IPS DF 4.7 (cell line): ENCODE measurements around the gene CTPS2.
A peak's percentile ranks its signal among the peaks of the same experiment; 100 is the strongest.
"Not testable (repeated sequence)": the region's sequence is repeated elsewhere in the genome, so short reads cannot be mapped to it uniquely, and the experiment has no call there.

Source experiments
- DNase-seq: peaks from one replicate; pipeline ENCODE4 v3.0.0-alpha.2; 2013; ENCODE audit warnings: low spot score; ENCODE audit errors: extremely low read depth

Gene CTPS2, protein sequence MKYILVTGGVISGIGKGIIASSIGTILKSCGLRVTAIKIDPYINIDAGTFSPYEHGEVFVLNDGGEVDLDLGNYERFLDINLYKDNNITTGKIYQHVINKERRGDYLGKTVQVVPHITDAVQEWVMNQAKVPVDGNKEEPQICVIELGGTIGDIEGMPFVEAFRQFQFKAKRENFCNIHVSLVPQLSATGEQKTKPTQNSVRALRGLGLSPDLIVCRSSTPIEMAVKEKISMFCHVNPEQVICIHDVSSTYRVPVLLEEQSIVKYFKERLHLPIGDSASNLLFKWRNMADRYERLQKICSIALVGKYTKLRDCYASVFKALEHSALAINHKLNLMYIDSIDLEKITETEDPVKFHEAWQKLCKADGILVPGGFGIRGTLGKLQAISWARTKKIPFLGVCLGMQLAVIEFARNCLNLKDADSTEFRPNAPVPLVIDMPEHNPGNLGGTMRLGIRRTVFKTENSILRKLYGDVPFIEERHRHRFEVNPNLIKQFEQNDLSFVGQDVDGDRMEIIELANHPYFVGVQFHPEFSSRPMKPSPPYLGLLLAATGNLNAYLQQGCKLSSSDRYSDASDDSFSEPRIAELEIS

DNA sequence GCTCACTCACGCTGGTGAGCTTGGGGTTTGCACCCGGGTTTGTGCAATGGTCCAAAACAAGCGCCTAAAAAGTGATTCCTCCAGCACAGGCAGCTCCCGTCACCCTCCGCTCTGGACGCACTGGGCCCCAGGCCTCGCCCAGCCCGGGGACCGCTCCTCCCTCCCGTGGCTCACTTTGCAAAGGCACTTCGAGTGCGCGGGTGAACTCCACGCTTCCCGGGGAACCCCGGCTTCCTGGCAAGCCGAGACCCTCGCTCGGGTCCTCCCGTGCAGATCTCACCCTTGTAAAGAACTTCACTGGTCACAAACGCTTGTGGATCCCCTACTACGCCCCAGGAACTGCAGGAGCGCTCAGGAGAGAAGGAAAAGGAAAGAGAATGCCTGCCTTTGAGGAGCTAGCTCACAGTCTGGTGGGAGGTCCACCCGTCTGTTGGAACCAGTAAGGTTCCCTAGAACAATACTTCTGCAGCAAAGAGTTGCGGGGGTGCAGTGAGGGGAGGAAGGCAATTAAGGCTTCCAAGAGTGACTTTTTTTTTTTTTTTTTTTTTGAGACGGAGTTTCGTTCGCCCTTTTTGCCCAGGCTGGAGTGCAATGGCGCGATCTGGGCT, at the start of gene CTPS2:
TSS of gene CTPS2 (minus strand) at position 122 of the 608 bp plus-strand sequence. CDS start 9,767 bp downstream, outside the sequence.
- DNase-seq: no peak

DNA sequence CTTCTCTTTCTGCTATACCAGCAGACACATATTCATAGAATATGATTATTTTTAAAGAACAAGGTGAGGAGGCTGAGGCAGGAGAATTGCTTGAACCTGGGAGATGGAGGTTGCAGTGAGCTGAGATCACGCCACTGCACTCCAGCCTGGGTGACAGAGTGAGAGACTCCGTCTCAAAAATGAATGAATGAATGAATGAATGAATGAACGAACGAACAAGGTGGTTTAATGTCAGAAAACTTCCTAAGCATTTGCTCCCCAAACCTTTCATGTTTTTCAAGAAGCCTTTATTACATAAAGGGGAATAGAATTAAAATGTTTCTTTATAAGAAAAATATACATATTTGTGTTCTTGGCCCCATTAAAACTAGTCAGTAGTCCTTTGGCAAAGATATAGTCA, 49.0 kb upstream of the CTPS2 start:
- DNase-seq: not testable (repeated sequence)

DNA sequence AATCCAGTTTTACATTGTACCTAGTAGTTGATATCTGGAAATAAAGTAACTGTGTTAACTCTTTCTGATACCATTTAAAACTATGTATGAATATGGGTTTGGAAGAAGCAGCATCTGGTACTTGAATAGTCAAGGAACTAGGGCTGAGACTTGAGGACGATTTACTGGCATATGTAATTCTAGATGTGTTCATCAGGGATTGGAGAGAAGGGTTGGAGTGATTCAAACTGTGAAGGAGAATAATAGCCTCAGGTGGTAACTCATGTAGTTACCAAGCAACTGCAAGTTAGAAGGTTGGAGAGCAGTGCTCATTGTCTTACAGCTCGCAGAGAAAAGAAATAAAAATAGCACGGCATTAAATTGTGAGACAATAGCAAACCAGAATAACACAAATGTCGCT, 44.3 kb upstream of the CTPS2 start:
- DNase-seq: no peak

DNA sequence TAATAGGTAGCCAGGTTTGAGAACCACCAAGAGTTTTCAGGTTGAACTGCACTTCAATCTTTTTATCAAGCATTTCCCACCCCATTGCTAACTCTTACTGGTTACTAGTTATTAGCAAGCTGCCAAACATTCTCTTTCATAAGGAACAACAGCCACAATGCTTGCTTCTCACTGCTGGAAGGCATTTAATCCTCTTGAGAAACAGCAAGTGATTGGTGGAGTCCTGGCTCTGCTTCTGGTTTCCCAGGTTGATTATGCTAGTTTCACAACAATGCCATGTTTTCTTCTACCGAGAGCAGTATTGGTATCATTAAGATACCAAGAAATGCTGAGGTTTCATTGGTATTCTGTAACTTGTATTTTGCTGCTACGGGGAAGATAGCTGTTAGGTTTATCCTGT, 41.5 kb upstream of the CTPS2 start:
- no peak for DNase-seq

DNA sequence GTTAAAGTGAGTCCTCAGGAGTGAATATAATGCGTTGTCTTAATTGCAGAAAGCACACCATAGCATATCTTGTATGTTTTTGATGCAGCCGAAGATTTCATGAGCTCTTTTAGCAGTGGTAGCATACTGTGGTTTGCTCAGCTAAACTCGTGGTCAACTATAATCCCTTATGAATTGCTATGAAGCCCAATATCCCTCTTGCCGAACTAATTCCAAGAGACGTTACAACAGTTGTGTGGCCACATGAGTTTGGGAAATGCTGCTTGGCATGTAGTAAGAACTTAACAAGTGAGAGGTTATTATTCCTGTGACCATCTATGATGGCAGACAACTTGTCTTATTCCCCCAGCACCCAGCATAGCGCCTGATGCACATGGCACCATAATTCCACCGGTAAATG, 37.7 kb upstream of the CTPS2 start:
- DNase-seq: no peak

DNA sequence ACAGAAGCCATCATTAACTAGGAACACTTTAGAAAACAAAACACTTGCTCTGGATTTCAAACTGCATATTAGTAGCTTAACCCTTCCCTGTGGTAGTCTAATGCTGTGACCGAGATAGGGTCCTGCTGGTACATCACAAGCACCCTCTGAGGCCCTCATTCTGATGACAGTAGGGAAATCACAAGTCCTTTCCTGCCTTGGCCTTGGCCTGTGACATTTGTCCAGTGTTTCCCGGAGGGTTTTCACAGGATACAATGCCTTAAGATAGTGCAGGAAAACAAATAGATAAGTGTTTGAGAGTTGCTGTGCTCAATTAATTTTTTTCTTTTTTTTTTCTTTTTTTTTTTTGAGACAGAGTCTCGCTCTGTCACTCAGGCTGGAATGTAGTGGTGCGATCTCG, 36.0 kb upstream of the CTPS2 start:
- no peak for DNase-seq

DNA sequence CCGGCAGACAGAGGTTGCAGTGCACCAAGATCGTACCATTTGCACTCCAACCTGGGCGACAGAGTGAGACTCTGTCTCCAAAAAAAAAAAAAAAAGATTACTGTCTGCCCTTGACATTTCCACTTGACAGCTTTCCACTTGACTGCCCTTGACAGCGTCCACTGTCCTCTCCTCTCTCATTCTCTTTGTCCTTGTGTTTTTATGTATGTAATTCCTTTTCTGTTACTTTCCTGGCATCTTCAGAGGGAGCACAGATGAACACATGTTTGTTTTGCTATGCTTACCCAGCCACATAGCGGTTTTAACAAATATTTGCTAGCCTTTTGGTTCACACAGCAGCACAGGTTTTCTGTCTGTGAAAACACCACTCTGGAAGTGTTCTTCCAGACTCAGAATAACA, 33.2 kb upstream of the CTPS2 start:
- no peak for DNase-seq

DNA sequence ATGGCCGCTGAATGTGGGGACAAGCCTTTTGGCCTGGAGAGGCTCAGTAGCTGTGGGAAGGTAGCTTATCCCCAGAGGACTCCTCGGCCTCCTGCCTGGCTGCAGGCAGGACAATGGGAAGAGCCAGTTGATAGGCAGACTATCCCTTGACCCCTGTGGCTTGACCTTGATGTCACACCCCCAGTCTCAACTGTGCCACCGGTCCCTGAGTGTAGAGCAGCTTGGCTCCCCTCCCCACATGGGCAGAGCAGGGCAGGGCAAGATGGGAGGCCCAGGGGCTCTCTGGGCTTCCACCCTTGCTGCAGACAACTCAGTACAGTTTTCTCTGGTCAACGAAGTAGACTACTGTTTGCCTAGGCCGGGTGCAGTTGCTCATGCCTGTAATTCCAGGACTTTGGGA, 32.6 kb upstream of the CTPS2 start:
- DNase-seq: no peak

DNA sequence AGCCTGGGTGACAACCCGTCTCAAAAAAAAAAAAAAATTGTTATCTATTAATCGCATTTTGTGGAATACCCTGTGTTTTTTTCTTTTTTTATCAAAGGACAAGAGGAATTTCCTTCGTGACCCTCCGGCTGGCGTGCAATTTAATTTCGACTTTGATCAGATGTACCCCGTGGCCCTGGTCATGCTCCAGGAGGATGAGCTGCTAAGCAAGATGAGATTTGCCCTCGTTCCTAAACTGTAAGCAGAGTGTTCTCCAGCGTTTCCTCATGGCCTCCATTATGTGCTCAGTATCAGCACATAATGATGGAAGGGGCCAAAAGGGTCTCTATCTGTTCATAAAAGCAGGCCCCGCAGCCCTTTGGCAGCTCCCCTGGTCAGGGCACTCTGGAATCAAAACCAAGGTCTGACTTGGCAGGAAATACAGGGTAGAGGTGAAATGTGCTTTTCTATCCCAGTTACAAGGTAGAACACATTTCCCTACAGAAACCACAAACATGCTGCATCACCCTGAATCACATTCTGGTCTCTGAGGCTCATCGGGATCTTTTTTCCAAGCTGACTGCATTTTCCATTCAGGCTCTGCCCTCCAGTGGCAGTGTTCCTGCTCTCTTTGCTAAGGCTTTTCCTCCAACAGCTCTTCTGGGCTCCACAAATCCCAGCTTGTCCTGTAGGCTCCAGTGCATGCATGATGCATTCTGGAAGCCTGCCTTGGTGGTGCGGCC, 31.3 kb upstream of the CTPS2 start:
- no peak for DNase-seq

DNA sequence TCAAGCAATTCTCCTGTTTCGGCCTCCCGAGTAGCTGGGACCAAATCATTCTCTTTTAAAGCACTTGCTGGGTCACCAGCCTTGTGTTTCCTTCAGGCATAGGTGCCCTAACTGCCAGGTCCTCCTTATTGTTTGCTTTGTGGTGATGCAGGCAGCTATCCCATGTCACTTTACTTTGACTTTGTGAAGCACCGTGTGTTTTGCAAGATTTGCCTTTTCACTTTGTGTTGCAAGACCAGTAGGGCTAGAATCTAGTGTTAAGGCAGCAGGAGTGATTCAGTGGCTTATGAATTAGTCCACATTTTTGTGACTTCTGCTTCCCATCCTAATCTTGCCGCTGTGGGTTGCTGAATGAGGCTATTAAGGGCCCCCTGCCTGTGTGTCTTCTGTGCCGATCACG, 27.1 kb upstream of the CTPS2 start:
- no peak for DNase-seq

DNA sequence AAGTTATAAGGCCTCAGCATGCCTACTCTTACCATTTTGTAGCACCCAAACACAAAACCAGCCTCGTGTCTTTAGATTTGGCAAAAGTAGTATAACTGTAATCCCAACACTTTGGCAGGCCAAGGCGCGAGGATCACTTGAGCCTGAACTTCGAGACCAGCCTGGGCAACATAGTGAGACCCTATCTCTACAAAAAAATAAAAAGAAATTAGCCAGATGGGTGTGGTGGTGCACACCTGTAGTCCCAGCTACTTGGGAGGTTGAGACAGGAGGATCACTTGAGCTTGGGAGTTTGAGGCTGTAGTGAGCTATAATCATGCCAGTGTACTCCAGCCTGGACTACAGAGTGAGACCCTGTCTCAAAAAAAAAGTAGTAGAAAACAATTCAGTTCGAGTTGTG, 24.6 kb upstream of the CTPS2 start:
- DNase-seq: no peak

DNA sequence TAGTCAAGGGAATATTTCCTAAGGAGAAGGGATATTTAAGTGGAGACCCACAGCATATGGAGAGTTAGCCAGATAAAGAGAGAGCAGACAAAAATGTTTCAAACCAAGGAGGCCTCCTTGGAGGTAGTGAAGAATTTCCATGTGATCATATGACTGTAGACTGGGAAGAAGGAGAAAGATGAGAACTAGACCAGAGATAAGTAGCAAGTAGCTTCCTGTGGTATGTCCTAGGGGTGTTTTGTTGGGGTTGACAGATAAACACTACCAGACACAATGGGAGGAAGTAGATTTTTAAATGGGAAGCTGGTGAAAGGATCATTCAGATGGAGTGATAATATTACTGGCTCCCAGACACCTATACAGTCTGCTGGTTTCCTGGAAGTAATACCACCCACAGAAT, 20.5 kb upstream of the CTPS2 start:
- no peak for DNase-seq

DNA sequence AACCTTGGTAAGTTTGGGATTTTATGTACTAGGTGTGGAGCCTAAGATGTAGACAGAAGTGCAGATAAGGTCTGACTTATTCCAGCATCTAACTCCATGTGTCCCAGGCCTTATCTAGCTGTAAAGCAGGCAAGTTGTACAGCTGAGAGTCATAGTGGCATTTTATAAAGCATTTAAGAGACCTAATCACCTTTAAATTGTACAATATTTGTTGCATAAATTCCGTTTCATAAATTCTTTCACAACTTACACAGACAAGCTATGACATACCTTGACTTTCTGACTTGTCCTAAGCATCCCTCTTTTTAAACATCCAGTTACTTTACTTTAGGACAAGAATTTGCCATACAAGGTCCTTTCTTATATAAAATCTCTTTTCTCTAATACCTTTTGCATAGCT, 18.0 kb upstream of the CTPS2 start:
- DNase-seq: no peak

DNA sequence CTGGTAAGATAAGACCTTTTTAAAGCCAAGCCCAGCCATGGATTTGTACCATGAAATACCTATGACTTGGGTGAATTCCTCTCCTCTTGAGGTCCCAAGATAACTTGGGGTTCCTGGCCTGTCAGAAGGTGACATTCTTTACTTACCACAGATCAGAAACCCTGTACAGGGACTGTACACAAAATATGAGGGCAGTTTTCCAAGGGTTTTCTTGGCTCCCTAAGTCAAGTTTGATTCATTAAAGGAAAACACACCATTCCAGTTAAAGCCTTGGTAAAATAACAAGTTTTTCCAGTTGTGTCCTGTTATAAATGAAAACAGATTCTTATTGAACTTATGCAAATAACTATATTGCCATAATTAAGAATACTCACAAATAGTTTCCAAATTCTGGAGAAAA, 15.2 kb upstream of the CTPS2 start:
- DNase-seq: no peak

DNA sequence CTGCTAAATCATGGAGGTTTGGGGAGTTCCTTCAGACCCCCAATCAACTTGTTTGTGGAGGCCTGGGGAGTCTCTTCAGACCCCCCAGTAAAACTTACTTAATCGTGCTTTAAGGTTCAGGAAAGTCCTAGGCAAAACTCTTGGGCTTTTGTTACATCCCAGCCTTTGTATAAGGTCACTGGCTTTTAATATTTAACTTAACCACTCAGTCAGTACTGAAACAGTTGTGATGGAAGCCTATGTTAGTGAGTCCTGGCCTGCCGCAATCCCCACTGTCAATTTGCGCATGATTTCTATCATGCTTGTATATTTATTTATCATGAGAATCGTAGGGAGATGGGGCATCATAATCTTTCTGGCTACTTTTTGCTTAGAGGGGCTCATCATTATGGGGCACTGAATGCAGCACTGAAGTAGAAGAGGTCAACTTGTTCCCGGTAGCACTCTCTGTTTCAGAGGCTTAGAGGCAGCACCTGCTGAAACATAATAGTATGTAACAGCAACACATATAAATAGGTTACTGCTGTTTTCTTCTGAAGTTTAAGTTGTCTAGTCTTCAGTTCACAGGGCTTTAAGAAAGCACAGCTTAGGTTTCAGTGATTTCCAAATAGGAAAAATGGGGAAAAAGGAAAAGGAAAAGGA, 14.0 kb upstream of the CTPS2 start:
- not testable (repeated sequence) for DNase-seq

DNA sequence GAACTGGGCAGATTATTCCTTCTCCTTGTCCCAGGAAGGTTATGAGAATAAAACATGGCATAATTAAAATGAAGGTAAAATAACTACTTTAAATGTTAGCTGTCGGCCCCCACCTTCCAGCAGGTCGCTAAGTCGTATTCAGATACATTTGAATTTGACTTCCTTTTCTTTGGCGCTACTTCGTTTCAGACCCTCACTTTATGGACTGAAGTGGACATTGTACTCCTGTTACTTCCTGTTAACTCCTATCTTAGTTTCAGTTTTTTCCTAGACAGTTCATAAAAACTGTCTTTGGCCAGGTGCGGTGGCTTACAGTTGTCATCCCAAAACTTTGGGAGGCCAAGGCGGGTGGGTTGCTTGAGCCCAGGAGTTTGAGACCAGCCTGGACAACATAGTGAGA, 12.6 kb upstream of the CTPS2 start:
- no peak for DNase-seq

DNA sequence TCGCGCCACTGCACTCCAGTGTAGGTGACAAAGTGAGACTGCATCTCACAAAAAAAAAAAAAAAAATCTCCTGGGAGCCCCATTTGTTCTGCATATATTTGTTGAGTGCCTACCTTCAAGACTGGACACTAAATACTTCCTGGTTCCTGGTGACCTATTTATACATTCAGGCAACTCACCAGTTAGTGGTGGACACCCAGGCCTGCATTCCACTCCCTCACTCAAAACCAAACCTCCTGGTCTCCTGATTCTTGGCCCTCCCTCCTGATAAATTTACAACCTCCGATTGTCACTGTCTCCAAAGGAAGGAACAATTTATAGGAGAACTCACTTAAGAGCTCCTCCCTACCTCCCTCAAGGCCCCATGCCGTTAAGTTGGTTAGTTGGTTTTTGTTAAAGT, 10.0 kb upstream of the CTPS2 start:
- DNase-seq: no peak

DNA sequence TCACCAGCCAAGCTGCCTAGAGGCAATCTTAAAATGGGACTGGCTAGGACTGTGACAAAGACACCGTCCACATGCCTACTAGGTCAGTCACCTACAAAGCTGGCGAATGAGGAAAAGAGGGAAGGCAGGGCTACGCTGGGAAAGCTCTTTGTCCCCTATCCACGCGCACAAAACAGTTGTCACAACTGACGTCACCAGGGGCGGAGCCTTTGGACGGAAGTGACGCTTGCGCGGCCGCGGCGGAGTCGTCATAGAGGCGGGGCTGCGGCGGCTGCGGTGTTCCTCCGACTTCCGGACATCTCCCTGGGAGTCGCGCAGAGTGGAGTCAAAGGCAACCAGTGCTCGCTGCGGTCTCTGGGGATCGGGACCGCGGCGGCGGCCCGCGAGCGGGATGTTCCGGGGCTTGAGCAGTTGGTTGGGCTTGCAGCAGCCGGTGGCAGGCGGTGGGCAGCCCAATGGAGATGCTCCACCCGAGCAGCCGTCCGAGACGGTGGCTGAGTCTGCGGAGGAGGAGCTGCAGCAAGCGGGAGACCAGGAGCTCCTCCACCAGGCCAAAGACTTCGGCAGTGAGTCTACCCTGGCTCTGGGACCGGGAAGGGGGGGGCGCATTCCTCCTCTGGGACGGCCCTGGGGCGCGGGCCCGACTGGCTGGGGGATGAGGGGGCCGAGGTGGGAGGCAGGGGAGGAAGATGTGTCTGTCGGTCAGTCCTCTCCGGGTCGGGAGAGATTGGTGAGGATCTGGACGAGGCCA, 7.0 kb upstream of the CTPS2 start, which contains the start of gene SYAP1:
TSS of gene SYAP1 (plus strand) at position 279 of the 751 bp plus-strand sequence. CDS start at position 392, 113 bp downstream.
- peak; percentile 69 for DNase-seq

DNA sequence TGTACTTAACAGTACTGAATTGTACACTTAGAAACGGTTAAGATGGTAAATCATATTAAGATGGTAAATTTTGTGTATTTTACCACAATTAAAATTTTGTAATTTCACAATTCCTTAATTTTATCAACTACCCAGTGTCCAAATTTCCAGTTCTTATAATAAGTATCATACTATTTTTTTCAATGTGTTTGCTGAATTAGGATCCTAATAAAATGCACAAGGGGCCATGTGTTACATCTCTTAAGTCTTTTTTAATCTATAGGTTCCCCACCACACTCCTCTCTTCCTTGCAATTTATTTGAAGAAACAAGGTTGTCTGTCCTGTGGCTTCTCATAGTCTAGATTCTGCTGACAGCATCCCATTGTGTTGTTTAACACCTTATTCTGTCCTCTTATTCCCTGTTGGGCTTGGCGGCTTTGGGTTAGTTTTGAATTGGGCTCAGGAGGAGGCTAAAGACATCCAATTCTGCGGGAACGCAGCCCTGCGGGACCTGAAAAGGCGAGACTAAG, 6.4 kb upstream of the CTPS2 start:
- DNase-seq: no peak

DNA sequence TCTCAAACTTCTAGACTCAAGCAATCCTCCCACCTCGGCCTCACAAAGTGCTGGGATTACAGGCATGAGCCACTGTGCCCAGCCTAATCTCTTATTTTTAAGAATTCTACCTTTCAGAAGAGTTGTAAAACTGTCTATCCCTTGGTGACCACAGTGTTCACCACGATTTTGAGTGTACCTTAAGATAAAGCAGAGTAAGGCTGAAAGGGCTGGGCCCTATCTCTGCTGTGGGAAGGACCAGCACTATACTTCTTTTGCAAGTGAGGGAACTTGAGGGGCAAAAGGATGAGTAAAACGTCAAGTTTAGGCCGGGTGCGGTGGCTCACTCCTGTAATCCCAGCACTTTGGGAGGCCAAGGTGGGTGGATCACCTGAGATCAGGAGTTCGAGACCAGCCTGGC, 4.0 kb upstream of the CTPS2 start:
- DNase-seq: not testable (repeated sequence)

DNA sequence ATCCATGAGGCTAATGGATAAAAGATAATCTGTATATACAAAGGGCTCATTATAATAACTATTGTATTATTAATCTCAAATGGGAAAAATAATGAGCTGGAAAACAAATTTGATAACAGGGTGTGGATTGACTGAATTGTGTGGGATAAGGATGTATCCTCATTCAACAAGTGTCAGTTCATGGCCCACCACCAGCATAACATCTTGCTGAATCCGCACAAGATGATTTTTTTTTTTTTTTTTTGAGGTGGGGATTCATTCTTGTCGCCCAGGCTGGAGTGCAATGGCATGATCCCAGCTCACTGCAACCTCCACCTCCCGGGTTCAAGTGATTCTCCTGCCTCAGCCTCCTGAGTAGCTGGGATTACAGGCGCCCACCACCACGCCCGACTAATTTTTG, 3.2 kb upstream of the CTPS2 start:
- not testable (repeated sequence) for DNase-seq
